ENCODE results near the gene PLXNA1.

The PLXNA1 gene

DNA sequence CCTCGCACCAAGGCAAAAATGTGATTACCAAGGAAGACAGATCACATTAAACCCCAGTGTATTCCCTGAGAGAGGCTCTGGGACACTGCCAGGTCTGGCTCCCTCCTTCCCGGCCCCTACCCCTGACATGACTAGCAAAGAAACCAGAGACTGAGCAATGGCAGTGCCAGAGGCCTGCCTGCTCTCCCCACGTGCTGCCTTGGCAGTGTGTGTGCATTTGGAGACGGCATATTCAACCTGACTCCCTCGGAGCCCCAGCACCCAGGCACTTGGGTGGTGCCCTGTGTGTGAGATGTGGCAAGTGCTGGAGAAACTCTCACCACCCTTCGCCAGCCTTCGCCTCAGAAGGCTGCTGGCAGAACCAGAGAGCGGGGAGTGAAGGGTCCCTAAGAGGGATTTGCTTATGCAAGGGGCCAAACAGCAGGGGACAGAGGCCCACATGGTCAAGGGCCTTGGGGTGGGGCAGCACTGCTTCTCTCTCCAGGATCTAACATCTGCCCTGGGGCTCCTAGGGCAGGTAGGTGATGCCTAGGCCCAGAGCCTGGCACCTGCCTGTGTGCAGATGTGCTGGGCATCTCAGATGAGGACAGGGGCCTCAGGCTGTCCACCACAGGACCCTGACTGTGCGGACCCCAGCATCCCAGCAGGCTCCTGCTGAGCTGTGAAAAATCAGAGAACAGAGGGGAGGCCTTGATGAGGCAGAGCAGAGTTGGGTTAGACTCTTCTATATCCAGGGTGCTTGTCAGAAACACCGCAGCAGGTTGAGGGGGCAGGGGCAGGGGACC lies 23.6 kb upstream of the PLXNA1 start (continued):
- TF ChIP-seq, protein P1, sequence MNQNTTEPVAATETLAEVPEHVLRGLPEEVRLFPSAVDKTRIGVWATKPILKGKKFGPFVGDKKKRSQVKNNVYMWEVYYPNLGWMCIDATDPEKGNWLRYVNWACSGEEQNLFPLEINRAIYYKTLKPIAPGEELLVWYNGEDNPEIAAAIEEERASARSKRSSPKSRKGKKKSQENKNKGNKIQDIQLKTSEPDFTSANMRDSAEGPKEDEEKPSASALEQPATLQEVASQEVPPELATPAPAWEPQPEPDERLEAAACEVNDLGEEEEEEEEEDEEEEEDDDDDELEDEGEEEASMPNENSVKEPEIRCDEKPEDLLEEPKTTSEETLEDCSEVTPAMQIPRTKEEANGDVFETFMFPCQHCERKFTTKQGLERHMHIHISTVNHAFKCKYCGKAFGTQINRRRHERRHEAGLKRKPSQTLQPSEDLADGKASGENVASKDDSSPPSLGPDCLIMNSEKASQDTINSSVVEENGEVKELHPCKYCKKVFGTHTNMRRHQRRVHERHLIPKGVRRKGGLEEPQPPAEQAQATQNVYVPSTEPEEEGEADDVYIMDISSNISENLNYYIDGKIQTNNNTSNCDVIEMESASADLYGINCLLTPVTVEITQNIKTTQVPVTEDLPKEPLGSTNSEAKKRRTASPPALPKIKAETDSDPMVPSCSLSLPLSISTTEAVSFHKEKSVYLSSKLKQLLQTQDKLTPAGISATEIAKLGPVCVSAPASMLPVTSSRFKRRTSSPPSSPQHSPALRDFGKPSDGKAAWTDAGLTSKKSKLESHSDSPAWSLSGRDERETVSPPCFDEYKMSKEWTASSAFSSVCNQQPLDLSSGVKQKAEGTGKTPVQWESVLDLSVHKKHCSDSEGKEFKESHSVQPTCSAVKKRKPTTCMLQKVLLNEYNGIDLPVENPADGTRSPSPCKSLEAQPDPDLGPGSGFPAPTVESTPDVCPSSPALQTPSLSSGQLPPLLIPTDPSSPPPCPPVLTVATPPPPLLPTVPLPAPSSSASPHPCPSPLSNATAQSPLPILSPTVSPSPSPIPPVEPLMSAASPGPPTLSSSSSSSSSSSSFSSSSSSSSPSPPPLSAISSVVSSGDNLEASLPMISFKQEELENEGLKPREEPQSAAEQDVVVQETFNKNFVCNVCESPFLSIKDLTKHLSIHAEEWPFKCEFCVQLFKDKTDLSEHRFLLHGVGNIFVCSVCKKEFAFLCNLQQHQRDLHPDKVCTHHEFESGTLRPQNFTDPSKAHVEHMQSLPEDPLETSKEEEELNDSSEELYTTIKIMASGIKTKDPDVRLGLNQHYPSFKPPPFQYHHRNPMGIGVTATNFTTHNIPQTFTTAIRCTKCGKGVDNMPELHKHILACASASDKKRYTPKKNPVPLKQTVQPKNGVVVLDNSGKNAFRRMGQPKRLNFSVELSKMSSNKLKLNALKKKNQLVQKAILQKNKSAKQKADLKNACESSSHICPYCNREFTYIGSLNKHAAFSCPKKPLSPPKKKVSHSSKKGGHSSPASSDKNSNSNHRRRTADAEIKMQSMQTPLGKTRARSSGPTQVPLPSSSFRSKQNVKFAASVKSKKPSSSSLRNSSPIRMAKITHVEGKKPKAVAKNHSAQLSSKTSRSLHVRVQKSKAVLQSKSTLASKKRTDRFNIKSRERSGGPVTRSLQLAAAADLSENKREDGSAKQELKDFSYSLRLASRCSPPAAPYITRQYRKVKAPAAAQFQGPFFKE (tag by site-specific recombination; IDR thresholded peaks at IDR 0.05; ENCODE audit: borderline replicate concordance): no peak
- TF ChIP-seq KLF9 (tag by site-specific recombination; IDR thresholded peaks at IDR 0.05; ENCODE audit: low read depth): no peak
- TF ChIP-seq ZNF175 (tag by site-specific recombination; IDR thresholded peaks at IDR 0.05): no peak
- TF ChIP-seq HOXA7 (CRISPR knock-in tag; IDR thresholded peaks at IDR 0.05; ENCODE audit: borderline replicate concordance): no peak
- TF ChIP-seq ZNF585B (tag by site-specific recombination; IDR thresholded peaks at IDR 0.05): no peak
- no peak for TF ChIP-seq ZNF596 (tag by site-specific recombination; IDR thresholded peaks at IDR 0.05)
- no peak for TF ChIP-seq KLF7 (tag by site-specific recombination; IDR thresholded peaks at IDR 0.05; ENCODE audit: borderline replicate concordance)
- TF ChIP-seq ZNF473 (tag by site-specific recombination; IDR thresholded peaks at IDR 0.05): no peak
- TF ChIP-seq, protein P2, sequence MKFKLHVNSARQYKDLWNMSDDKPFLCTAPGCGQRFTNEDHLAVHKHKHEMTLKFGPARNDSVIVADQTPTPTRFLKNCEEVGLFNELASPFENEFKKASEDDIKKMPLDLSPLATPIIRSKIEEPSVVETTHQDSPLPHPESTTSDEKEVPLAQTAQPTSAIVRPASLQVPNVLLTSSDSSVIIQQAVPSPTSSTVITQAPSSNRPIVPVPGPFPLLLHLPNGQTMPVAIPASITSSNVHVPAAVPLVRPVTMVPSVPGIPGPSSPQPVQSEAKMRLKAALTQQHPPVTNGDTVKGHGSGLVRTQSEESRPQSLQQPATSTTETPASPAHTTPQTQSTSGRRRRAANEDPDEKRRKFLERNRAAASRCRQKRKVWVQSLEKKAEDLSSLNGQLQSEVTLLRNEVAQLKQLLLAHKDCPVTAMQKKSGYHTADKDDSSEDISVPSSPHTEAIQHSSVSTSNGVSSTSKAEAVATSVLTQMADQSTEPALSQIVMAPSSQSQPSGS (tag by site-specific recombination; IDR thresholded peaks at IDR 0.05; ENCODE audit: low read depth): no peak
- TF ChIP-seq ZBTB17 (tag by site-specific recombination; IDR thresholded peaks at IDR 0.05): no peak
- TF ChIP-seq ZEB2 (tag by site-specific recombination; IDR thresholded peaks at IDR 0.05): no peak
- no peak for TF ChIP-seq ZNF629 (tag by site-specific recombination; IDR thresholded peaks at IDR 0.05)
- no peak for TF ChIP-seq MEIS1 (CRISPR knock-in tag; IDR thresholded peaks at IDR 0.05; ENCODE audit: borderline replicate concordance)
- TF ChIP-seq ZFP37 (tag by site-specific recombination; IDR thresholded peaks at IDR 0.05): no peak

DNA sequence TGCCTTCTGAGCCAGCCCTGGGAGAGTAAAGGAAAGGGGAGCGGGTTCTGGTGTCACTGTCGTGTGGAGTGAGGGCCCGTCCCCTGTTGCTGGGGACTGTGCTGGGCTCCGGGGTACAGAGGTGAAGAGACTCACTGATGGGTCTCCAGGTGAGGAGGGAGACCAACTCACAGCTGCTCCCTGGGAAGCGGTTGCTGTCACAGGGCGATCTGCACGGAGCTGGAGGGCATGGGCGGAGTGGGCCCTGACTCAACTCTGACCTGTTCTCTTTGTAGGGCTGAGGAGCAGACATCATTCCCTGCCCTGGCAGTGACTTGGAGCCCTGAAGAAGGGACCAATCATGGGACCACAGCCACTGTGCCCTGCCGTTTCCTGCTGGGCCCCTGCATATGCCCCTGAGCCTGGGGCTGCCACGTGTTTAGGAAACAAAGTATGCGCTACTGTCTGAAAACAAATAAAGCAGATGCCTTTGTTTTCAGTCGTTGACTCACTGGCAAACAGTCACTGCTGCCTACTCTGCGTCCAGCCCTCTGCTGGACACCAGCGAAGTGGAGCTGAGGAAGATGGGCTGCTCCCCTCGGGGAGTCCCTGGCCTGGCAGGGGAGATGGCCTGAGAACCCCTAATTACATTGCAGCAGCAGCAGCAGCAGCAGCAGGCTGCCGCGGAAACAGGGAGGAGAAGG lies 22.9 kb upstream of the PLXNA1 start:
- Histone ChIP-seq H3K4me1 (ENCODE audit: control insufficient read depth, insufficient read depth, low read length) (no peaks in the 10 kb centered on the region), H3K36me3 (ENCODE audit: control insufficient read depth in 2 of 2, insufficient read depth in 1 of 2, low read length in 2 of 2) (no peaks in the 10 kb centered on the region), H3K4me3 (ENCODE audit: low read depth, low read length) (no peak overlapping the region), H3K9me3 (ENCODE audit: control insufficient read depth, insufficient read depth, low read depth, low read length) (no peaks in the 10 kb centered on the region), H3K27ac (ENCODE audit: extremely low read depth, low read depth, low read length) (no peak overlapping the region)
- ChIA-PET POLR2A (no interaction called here), CTCF (no interaction called here)
- TF ChIP-seq, protein P3, sequence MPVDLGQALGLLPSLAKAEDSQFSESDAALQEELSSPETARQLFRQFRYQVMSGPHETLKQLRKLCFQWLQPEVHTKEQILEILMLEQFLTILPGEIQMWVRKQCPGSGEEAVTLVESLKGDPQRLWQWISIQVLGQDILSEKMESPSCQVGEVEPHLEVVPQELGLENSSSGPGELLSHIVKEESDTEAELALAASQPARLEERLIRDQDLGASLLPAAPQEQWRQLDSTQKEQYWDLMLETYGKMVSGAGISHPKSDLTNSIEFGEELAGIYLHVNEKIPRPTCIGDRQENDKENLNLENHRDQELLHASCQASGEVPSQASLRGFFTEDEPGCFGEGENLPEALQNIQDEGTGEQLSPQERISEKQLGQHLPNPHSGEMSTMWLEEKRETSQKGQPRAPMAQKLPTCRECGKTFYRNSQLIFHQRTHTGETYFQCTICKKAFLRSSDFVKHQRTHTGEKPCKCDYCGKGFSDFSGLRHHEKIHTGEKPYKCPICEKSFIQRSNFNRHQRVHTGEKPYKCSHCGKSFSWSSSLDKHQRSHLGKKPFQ (tag by site-specific recombination; IDR thresholded peaks at IDR 0.05): no peak
- TF ChIP-seq ZIC2 (tag by site-specific recombination; IDR thresholded peaks at IDR 0.05) (peak; percentile 76), BCL11A (tag by site-specific recombination; IDR thresholded peaks at IDR 0.05; ENCODE audit: low read depth) (no peak)

Measured in HEK293 (cell line).